Testis (tissue), 3 donors: Measurements from ENCODE around the gene APAF1. TPM values are rescaled to one million over a fixed set of nuclear protein-coding genes. Genes with fewer than 3 reads are reported as not detected.
A peak's percentile ranks its signal among the peaks of the same experiment; 100 is the strongest.

Source experiments
- DNase-seq: peaks from one replicate; pipeline ENCODE4 v3.0.0-alpha.2; 2019
- H3K27ac ChIP-seq, 2 donors: fragments of 200-600 bp; sonication (generic); one replicate each; pipeline ENCODE4 v1.5.1; 2019
- H3K27me3 ChIP-seq: fragments of 200-600 bp; sonication (generic); one replicate; pipeline ENCODE4 v1.5.1; 2019
- H3K36me3 ChIP-seq: fragments of 200-600 bp; sonication (generic); one replicate; pipeline ENCODE4 v1.5.1; 2017; ENCODE audit warnings: low read depth; ENCODE audit errors: missing control alignments
- H3K4me1 ChIP-seq: fragments of 200-600 bp; sonication (generic); one replicate; pipeline ENCODE4 v1.5.1; 2019
- H3K4me3 ChIP-seq, 2 donors: fragments of 200-600 bp; sonication (generic); one replicate each; pipeline ENCODE4 v1.5.1; 2017 to 2019
- H3K9me3 ChIP-seq: fragments of 200-600 bp; sonication (generic); one replicate; pipeline ENCODE4 v1.5.1; 2017
- POLR2A ChIP-seq: fragments of 450-650 bp; IDR thresholded peaks from one replicate; pipeline ENCODE4 v1.6.1; 2017; ENCODE audit warnings: antibody characterized with exemption, mild to moderate bottlenecking, moderate library complexity
- WGBS, 2 donors: methylation state at CpG; one replicate each; pipeline ENCODE4 v1.1.5; 2018; 5-methylcytosine and 5-hydroxymethylcytosine counted together
- intact Hi-C: fragments of 100-400 bp; cut with DNase I; formaldehyde crosslinking; loops from one replicate; pipeline ENCODE4 v1.15.1; 2023; ENCODE audit warnings: low total_unique reads
- polyA plus RNA-seq: library from polyadenylated mRNA; stranded (reverse); fragments of 350-450 nt; fragmentation: Illumina TruSeq; extraction: RNeasy Lipid Tissue Mini Kit (QIAGEN cat#74804); gene quantifications from one replicate; pipeline ENCODE4 v1.2.3, GENCODE V29; 2014; ENCODE audit warnings: low read depth, low replicate concordance; ENCODE audit not compliant: insufficient read depth
- total RNA-seq, 2 donors: library from RNA; depleted of rRNA; stranded (reverse); fragments of >200 nt; gene quantifications; one replicate each; pipeline ENCODE4 v1.2.3, GENCODE V29; 2016
- TF ChIP-seq, protein P1 (sequence below), 3 experiments: fragments of 450-650 bp in 2 of 3; fragments of 200-600 bp in 1 of 3; sonication (generic) in 1 of 3; IDR thresholded peaks; one replicate each; pipeline ENCODE4 v1.5.1; 2016 to 2019; ENCODE audit warnings: antibody characterized with exemption in 3 of 3, mild to moderate bottlenecking in 2 of 3, moderate library complexity in 1 of 3

Gene APAF1
- total and polyA plus RNA-seq, 3 donors from 2014 or later: 5.8 to 11.1 (median 10.6) TPM

DNA sequence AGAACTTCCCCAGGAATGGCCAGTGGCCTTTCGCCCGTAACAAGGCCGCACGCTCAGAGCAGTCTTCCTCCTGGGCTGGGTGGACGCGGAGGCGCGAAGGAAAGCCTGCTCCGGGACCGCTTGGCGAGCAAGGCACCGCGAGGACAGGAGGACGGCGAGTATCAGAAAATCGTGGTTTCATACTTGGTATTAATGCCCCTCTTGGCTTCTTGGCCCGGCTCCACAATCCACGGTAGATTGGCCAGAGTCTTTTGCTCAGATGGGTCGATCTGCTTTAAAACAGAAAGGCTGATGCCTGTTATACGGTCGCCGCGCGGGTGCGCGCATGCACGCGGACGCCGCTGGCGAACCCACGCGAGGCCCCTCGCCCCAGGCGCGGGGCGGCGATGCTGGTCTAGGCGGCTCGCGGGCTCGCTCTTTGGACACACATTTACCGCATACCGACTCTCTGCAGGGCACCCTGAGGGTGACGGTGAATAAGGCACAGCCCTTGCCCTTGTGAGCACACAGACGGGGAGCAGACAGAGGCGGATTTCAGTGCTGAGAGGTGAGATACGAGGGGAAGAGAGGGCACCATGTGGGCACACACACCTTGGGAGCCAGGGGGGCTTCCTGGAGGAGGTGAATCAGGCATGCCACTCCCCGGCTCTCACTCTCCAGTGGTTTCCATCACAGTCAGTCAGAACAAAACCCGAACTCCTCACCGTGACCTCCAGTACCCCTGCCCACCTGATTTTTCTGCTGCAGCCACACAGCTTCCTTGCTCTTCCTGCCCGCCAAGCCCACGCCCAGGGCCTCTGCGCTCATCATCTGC is 100.7 kb downstream of the APAF1 start:
- WGBS, 2 donors: 7 to 10% methylated on average over 38 to 54 of the region's 54 CpGs
- peak overlapping the region; percentile 49 to 59 for H3K4me3 ChIP-seq
- TF ChIP-seq, protein P1, sequence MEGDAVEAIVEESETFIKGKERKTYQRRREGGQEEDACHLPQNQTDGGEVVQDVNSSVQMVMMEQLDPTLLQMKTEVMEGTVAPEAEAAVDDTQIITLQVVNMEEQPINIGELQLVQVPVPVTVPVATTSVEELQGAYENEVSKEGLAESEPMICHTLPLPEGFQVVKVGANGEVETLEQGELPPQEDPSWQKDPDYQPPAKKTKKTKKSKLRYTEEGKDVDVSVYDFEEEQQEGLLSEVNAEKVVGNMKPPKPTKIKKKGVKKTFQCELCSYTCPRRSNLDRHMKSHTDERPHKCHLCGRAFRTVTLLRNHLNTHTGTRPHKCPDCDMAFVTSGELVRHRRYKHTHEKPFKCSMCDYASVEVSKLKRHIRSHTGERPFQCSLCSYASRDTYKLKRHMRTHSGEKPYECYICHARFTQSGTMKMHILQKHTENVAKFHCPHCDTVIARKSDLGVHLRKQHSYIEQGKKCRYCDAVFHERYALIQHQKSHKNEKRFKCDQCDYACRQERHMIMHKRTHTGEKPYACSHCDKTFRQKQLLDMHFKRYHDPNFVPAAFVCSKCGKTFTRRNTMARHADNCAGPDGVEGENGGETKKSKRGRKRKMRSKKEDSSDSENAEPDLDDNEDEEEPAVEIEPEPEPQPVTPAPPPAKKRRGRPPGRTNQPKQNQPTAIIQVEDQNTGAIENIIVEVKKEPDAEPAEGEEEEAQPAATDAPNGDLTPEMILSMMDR (IDR thresholded peaks at IDR 0.05): no peak
- TF ChIP-seq POLR2A: no peak
- H3K9me3 ChIP-seq: no peaks in the 10 kb centered on the region
- no peak overlapping the region for H3K27ac ChIP-seq
- peaks cover 3% of the 10 kb centered on the region for H3K4me1 ChIP-seq
- intact Hi-C loops: no loop called here
- DNase-seq: peak; percentile 36
- no peaks in the 10 kb centered on the region for H3K27me3 ChIP-seq
- H3K36me3 ChIP-seq: no peaks in the 10 kb centered on the region

DNA sequence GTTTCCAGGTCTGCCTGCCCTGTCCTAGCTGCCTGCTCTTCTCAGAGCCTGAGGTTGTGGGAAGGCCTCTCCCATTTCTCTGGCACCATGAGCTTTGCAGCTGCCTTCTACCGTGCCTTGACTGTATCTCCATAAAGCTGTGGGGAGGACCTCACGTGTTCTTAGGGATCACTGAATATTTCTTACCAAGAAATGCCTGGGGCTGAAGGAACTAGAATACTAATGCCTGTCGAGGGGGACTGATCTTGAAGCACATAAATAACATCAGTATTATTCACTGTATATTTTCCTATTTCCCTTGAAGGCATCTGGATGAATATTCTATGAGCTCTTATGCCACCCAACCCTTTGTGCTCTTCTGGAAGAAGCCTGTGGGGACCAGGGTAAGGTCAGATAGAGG is 103.4 kb downstream of the APAF1 start:
- peaks cover 3% of the 10 kb centered on the region for H3K4me1 ChIP-seq
- H3K27me3 ChIP-seq: no peaks in the 10 kb centered on the region
- H3K9me3 ChIP-seq: no peaks in the 10 kb centered on the region
- intact Hi-C loops: no loop called here
- 85 to 91% methylated on average over 3 of the region's 3 CpGs for WGBS, 2 donors
- no peak for TF ChIP-seq POLR2A
- TF ChIP-seq, protein P1 (IDR thresholded peaks at IDR 0.05): no peak
- H3K36me3 ChIP-seq: no peaks in the 10 kb centered on the region
- H3K4me3 ChIP-seq: no peak overlapping the region
- H3K27ac ChIP-seq: no peak overlapping the region
- DNase-seq: no peak

DNA sequence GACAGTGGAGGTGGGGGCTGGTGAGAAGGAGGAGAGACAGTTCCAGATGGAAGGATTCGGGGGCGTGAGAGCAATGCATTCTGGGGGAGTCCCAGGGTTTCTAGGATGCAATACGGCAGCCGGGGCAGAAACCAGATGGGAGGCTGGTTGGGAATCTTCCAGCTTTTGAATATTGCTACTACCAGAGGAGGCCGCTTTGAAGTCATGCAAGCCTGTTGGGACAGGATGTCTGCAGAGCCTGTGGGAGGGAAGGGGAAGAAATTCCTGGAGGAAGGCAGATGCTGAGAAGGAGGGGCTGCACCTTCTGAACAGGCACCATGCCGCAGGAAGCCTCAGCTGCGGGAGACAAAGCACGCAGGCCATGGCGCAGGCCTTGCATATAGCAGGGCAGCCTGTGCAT is 105.4 kb downstream of the APAF1 start:
- H3K9me3 ChIP-seq: no peaks in the 10 kb centered on the region
- intact Hi-C loops: no loop called here
- H3K36me3 ChIP-seq: no peaks in the 10 kb centered on the region
- peaks cover 3% of the 10 kb centered on the region for H3K4me1 ChIP-seq
- no peak for TF ChIP-seq POLR2A
- TF ChIP-seq, protein P1 (IDR thresholded peaks at IDR 0.05): no peak
- H3K27ac ChIP-seq: no peak overlapping the region
- WGBS, 2 donors: 60 to 62% methylated on average over 9 of the region's 9 CpGs
- DNase-seq: no peak
- no peaks in the 10 kb centered on the region for H3K27me3 ChIP-seq
- no peak overlapping the region for H3K4me3 ChIP-seq

DNA sequence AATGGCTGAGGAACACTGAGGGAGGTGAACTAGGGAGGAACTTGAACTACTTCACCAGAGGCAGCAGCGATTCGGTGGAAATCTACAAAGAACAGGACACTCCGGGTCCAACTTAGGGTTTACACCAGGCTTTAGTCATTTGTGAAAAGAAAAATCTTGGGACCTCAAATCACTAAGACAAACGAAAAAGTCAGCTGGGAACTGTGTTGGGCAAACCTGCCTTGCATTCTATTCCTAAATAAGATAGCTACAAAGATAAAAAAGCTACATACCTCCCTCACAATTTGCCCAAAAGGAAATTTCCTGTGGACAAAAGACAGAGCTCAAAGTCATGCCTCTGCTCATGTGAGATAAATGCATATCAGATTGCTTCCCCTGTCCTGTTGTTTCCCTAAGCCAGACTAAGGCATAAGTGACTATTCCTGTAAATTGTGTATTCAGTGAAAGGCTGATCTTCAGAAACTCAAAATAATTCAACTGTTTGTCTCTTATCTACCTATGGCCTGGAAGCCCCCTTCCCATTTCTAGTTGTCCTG is 106.6 kb downstream of the APAF1 start:
- Histone ChIP-seq H3K36me3 (no peaks in the 10 kb centered on the region), H3K9me3 (no peaks in the 10 kb centered on the region), H3K27me3 (no peaks in the 10 kb centered on the region), H3K4me3 (no peak overlapping the region), H3K4me1 (no peaks in the 10 kb centered on the region), H3K27ac (no peak overlapping the region)
- intact Hi-C loops: no loop called here
- TF ChIP-seq, protein P1 (IDR thresholded peaks at IDR 0.05): no peak
- no peak for TF ChIP-seq POLR2A
- DNase-seq: no peak
- 84 to 88% methylated on average over 4 of the region's 4 CpGs for WGBS, 2 donors

DNA sequence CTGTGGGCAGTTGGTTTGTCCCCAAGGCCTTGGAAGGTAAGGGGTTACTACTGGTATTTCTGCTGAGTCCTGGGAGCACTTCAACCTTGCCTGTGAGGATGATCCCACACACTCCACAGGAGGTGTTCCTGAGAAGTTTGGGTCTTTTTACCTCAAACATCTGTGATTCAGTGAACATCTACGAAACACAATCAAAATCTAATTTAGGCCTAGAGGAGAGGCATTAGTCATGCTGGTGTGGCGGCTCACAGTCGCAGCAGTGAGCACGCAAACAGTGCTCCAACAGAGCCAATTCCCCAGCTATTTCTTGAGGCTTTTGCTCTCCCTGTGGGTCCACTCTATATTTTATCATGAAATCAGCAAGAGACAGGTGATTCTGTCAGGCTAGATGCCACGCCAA is 107.6 kb downstream of the APAF1 start:
- no peak for TF ChIP-seq POLR2A
- TF ChIP-seq, protein P1 (IDR thresholded peaks at IDR 0.05): no peak
- H3K27ac ChIP-seq: no peak overlapping the region

More for the DNA sequence above, 107.6 kb downstream of the APAF1 start:
- Histone ChIP-seq H3K36me3 (no peaks in the 10 kb centered on the region), H3K9me3 (no peaks in the 10 kb centered on the region), H3K4me3 (no peak overlapping the region), H3K4me1 (no peaks in the 10 kb centered on the region), H3K27me3 (no peaks in the 10 kb centered on the region)
- intact Hi-C loops: no loop called here
- 76 to 88% methylated on average over 5 of the region's 5 CpGs for WGBS, 2 donors
- no peak for DNase-seq
